ENCODE results near the gene KIZ. TPM values are rescaled to one million over a fixed set of nuclear protein-coding genes. Genes with fewer than 3 reads are reported as not detected.
A peak's percentile ranks its signal among the peaks of the same experiment; 100 is the strongest.

Gene KIZ
- total and polyA plus RNA-seq, 2 experiments from 2014 or later = 58.3 to 63.6 TPM

DNA sequence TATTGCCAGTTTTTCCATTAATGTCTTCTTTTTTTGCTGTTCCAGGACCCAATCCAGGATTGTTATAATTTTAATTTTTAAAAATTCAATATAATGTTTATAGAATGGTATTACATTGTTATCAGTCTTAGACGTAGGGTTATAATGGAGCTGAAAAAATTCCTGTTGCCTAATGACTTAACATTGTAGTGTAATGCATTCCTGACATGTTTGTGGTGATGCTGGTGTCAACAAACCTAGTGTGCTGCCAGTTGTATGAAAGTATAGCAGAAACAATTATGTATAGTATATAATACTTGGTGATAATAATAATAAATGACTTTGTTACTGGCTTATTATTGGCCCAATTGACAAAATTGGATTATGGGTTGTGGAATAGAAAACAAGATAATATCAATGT, 30.4 kb downstream of the KIZ start:
- Histone ChIP-seq H3K36me3 (ENCODE audit: insufficient read depth) (no peaks in the 10 kb centered on the region; the same call in 1 of the 2 replicates), H3K27ac (ENCODE audit: low read depth) (no peak overlapping the region), H3K9me2 (ENCODE audit: insufficient read depth) (no peaks in the 10 kb centered on the region), H3K4me2 (no peak overlapping the region), H3K27me3 (ENCODE audit: insufficient read depth) (no peaks in the 10 kb centered on the region), H3F3A (replicated peaks; ENCODE audit: low read depth) (no peaks in the 10 kb centered on the region), H3K4me1 (ENCODE audit: insufficient read depth) (peaks cover 7% of the 10 kb centered on the region; the same call in 1 of the 2 replicates), H3K79me2 (replicated peaks; ENCODE audit: insufficient read depth) (peaks cover 11% of the 10 kb centered on the region; the same call in 1 of the 2 replicates), H3K4me3 (no peak overlapping the region), H2AFZ (no peak overlapping the region), H4K20me1 (replicated peaks; ENCODE audit: insufficient read depth) (no peaks in the 10 kb centered on the region)
- H3K4me3 Mint-ChIP-seq = no peak overlapping the region
- H3K4me1 Mint-ChIP-seq = peaks cover 7% of the 10 kb centered on the region; the same call in 2 of the 3 replicates
- peak; percentile 15 for DNase-seq (ENCODE audit: low spot score)
- TF ChIP-seq NANOG (IDR thresholded peaks at IDR 0.05; ENCODE audit: borderline replicate concordance) (no peak), ZNF331 (CRISPR knock-in tag; IDR thresholded peaks at IDR 0.05; ENCODE audit: low read depth) (no peak), EZH2phosphoT487 (IDR thresholded peaks at IDR 0.05; ENCODE audit: unreplicated experiment) (no peak), STAT1 (IDR thresholded peaks at IDR 0.05; ENCODE audit: unreplicated experiment) (no peak), ZNF114 (CRISPR knock-in tag; IDR thresholded peaks at IDR 0.05) (no peak), EZH2 (IDR thresholded peaks at IDR 0.05; ENCODE audit: low read depth, unreplicated experiment) (no peak), POLR2AphosphoS5 (IDR thresholded peaks at IDR 0.05; ENCODE audit: low read depth) (no peak), JUNB (IDR thresholded peaks at IDR 0.05; ENCODE audit: unreplicated experiment) (no peak)
- TF ChIP-seq, protein P1, sequence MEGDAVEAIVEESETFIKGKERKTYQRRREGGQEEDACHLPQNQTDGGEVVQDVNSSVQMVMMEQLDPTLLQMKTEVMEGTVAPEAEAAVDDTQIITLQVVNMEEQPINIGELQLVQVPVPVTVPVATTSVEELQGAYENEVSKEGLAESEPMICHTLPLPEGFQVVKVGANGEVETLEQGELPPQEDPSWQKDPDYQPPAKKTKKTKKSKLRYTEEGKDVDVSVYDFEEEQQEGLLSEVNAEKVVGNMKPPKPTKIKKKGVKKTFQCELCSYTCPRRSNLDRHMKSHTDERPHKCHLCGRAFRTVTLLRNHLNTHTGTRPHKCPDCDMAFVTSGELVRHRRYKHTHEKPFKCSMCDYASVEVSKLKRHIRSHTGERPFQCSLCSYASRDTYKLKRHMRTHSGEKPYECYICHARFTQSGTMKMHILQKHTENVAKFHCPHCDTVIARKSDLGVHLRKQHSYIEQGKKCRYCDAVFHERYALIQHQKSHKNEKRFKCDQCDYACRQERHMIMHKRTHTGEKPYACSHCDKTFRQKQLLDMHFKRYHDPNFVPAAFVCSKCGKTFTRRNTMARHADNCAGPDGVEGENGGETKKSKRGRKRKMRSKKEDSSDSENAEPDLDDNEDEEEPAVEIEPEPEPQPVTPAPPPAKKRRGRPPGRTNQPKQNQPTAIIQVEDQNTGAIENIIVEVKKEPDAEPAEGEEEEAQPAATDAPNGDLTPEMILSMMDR (conservative IDR thresholded peaks at IDR 0.05; ENCODE audit: low read depth in 2 of 2) = no peak
- TF ChIP-seq, protein P2, sequence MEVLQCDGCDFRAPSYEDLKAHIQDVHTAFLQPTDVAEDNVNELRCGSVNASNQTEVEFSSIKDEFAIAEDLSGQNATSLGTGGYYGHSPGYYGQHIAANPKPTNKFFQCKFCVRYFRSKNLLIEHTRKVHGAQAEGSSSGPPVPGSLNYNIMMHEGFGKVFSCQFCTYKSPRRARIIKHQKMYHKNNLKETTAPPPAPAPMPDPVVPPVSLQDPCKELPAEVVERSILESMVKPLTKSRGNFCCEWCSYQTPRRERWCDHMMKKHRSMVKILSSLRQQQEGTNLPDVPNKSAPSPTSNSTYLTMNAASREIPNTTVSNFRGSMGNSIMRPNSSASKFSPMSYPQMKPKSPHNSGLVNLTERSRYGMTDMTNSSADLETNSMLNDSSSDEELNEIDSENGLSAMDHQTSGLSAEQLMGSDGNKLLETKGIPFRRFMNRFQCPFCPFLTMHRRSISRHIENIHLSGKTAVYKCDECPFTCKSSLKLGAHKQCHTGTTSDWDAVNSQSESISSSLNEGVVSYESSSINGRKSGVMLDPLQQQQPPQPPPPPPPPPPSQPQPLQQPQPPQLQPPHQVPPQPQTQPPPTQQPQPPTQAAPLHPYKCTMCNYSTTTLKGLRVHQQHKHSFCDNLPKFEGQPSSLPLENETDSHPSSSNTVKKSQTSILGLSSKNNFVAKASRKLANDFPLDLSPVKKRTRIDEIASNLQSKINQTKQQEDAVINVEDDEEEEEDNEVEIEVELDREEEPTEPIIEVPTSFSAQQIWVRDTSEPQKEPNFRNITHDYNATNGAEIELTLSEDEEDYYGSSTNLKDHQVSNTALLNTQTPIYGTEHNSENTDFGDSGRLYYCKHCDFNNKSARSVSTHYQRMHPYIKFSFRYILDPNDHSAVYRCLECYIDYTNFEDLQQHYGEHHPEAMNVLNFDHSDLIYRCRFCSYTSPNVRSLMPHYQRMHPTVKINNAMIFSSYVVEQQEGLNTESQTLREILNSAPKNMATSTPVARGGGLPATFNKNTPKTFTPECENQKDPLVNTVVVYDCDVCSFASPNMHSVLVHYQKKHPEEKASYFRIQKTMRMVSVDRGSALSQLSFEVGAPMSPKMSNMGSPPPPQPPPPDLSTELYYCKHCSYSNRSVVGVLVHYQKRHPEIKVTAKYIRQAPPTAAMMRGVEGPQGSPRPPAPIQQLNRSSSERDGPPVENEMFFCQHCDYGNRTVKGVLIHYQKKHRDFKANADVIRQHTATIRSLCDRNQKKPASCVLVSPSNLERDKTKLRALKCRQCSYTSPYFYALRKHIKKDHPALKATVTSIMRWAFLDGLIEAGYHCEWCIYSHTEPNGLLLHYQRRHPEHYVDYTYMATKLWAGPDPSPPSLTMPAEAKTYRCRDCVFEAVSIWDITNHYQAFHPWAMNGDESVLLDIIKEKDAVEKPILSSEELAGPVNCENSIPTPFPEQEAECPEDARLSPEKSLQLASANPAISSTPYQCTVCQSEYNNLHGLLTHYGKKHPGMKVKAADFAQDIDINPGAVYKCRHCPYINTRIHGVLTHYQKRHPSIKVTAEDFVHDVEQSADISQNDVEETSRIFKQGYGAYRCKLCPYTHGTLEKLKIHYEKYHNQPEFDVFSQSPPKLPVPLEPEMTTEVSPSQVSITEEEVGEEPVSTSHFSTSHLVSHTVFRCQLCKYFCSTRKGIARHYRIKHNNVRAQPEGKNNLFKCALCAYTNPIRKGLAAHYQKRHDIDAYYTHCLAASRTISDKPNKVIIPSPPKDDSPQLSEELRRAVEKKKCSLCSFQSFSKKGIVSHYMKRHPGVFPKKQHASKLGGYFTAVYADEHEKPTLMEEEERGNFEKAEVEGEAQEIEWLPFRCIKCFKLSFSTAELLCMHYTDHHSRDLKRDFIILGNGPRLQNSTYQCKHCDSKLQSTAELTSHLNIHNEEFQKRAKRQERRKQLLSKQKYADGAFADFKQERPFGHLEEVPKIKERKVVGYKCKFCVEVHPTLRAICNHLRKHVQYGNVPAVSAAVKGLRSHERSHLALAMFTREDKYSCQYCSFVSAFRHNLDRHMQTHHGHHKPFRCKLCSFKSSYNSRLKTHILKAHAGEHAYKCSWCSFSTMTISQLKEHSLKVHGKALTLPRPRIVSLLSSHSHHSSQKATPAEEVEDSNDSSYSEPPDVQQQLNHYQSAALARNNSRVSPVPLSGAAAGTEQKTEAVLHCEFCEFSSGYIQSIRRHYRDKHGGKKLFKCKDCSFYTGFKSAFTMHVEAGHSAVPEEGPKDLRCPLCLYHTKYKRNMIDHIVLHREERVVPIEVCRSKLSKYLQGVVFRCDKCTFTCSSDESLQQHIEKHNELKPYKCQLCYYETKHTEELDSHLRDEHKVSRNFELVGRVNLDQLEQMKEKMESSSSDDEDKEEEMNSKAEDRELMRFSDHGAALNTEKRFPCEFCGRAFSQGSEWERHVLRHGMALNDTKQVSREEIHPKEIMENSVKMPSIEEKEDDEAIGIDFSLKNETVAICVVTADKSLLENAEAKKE (CRISPR knock-in tag; IDR thresholded peaks at IDR 0.05) = no peak
- TF ChIP-seq, protein P3, sequence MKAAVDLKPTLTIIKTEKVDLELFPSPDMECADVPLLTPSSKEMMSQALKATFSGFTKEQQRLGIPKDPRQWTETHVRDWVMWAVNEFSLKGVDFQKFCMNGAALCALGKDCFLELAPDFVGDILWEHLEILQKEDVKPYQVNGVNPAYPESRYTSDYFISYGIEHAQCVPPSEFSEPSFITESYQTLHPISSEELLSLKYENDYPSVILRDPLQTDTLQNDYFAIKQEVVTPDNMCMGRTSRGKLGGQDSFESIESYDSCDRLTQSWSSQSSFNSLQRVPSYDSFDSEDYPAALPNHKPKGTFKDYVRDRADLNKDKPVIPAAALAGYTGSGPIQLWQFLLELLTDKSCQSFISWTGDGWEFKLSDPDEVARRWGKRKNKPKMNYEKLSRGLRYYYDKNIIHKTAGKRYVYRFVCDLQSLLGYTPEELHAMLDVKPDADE (IDR thresholded peaks at IDR 0.05) = no peak
- H3K27ac Mint-ChIP-seq = no peak overlapping the region
- H3K9me3 Mint-ChIP-seq = no peaks in the 10 kb centered on the region
- ATAC-seq = no peak
- peaks cover 17% of the 10 kb centered on the region for H3K36me3 Mint-ChIP-seq (ENCODE audit: low read depth)
- no peaks in the 10 kb centered on the region for H3K27me3 Mint-ChIP-seq (ENCODE audit: insufficient read depth, low read depth, poor library complexity)

Data from GM23338 (cell line).